Measurements from ENCODE around the gene PPIL1.
"Not testable (repeated sequence)": the region's sequence is repeated elsewhere in the genome, so short reads cannot be mapped to it uniquely, and the experiment has no call there.

The PPIL1 gene

GRCh38 chr6:36814249-36814648 lies 60.4 kb downstream of the PPIL1 start:
- no peak for DNase-seq

GRCh38 chr6:36813526-36813925 lies 61.1 kb downstream of the PPIL1 start:
- DNase-seq, result no peak

- DNase-seq, result not testable (repeated sequence)
Measured at GRCh38 chr6:36813047-36813446, 61.6 kb downstream of the PPIL1 start.

GRCh38 chr6:36809941-36810803 lies 64.4 kb downstream of the PPIL1 start:
- no peak for DNase-seq

GRCh38 chr6:36809156-36809555 lies 65.4 kb downstream of the PPIL1 start:
- DNase-seq, result no peak

GRCh38 chr6:36808634-36809033 lies 66.0 kb downstream of the PPIL1 start:
- DNase-seq, result no peak

GRCh38 chr6:36807750-36808149 lies 66.9 kb downstream of the PPIL1 start:
- DNase-seq, result no peak

- no peak for DNase-seq
Measured at GRCh38 chr6:36807143-36807542, 67.5 kb downstream of the PPIL1 start.

GRCh38 chr6:36805917-36806316 lies 68.7 kb downstream of the PPIL1 start:
- no peak for DNase-seq

- DNase-seq, result no peak
Measured at GRCh38 chr6:36805096-36805797, 69.4 kb downstream of the PPIL1 start.

Data from stimulated activated CD4-positive, alpha-beta T cell treated with anti-CD3 and anti-CD28 coated beads, Interleukin-4, amount 100 ng/mL, for 4 hours (primary cell).